Liver (tissue), 9 donors: Measurements from ENCODE around the gene COX19. TPM values are rescaled to one million over a fixed set of nuclear protein-coding genes. Genes with fewer than 3 reads are reported as not detected.
A peak's percentile ranks its signal among the peaks of the same experiment; 100 is the strongest.

Source experiments
- DNase-seq: peaks from one replicate; pipeline ENCODE4 v3.0.0-alpha.2; 2017; ENCODE audit warnings: low spot score
- H3K27ac ChIP-seq, 2 donors: one replicate each; pipeline ENCODE4 v1.7.0; 2013; ENCODE audit warnings: inconsistent platforms in 2 of 2, low read length in 2 of 2, control low read depth in 1 of 2, low read depth in 1 of 2, mild to moderate bottlenecking in 1 of 2
- H3K27me3 ChIP-seq, 4 donors: one replicate each; pipeline versions ENCODE4 v1.6.1 to v1.7.0; 2013; ENCODE audit warnings: low read length in 3 of 4, inconsistent platforms in 1 of 4, mild to moderate bottlenecking in 1 of 4, moderate library complexity in 1 of 4; ENCODE audit not compliant: control insufficient read depth in 4 of 4, insufficient read depth in 4 of 4
- H3K36me3 ChIP-seq, 4 donors: one replicate each; pipeline versions ENCODE4 v1.6.1 to v1.7.0; 2013; ENCODE audit warnings: low read length in 3 of 4, mild to moderate bottlenecking in 3 of 4, low read depth in 1 of 4, moderate library complexity in 1 of 4; ENCODE audit not compliant: control insufficient read depth in 4 of 4, insufficient read depth in 3 of 4
- H3K4me1 ChIP-seq, 4 donors: one replicate each; pipeline versions ENCODE4 v1.6.1 to v1.7.0; 2013; ENCODE audit warnings: low read length in 3 of 4, mild to moderate bottlenecking in 3 of 4, moderate library complexity in 1 of 4; ENCODE audit not compliant: control insufficient read depth in 4 of 4, insufficient read depth in 4 of 4
- H3K4me3 ChIP-seq, 3 donors: one replicate each; pipeline versions ENCODE4 v1.6.1 to v1.7.0; 2013; ENCODE audit warnings: low read length in 3 of 3, control low read depth in 1 of 3, low read depth in 1 of 3, mild to moderate bottlenecking in 1 of 3
- H3K9ac ChIP-seq, 2 donors: one replicate each; pipeline ENCODE4 v1.7.0; 2013; ENCODE audit warnings: low read length in 2 of 2, mild to moderate bottlenecking in 2 of 2, moderate library complexity in 2 of 2, control low read depth in 1 of 2, low read depth in 1 of 2
- H3K9me3 ChIP-seq, 4 donors: one replicate each; pipeline versions ENCODE4 v1.6.1 to v1.7.0; 2013; ENCODE audit warnings: low read length in 3 of 4; ENCODE audit not compliant: control insufficient read depth in 4 of 4
- FOXA1 ChIP-seq: IDR thresholded peaks from 2 replicates; pipeline ENCODE4 v1.6.1; 2016; ENCODE audit warnings: antibody characterized with exemption
- FOXA2 ChIP-seq: IDR thresholded peaks from 2 replicates; pipeline ENCODE4 v1.6.1; 2016; ENCODE audit warnings: antibody characterized with exemption
- GABPA ChIP-seq, 2 donors: IDR thresholded peaks in 1 of 2; conservative IDR thresholded peaks in 1 of 2; 2 replicates each; pipeline ENCODE4 v1.6.1; 2016; ENCODE audit warnings: antibody characterized with exemption in 2 of 2, mild to moderate bottlenecking in 1 of 2, moderate library complexity in 1 of 2
- HNF4A ChIP-seq, 2 donors: conservative IDR thresholded peaks; 2 replicates each; pipeline ENCODE4 v1.6.1; 2016; ENCODE audit warnings: antibody characterized with exemption in 2 of 2, mild to moderate bottlenecking in 2 of 2
- HNF4G ChIP-seq: IDR thresholded peaks from 2 replicates; pipeline ENCODE4 v1.6.1; 2016; ENCODE audit warnings: antibody characterized with exemption
- NR2F2 ChIP-seq: IDR thresholded peaks from 2 replicates; pipeline ENCODE4 v1.6.1; 2016; ENCODE audit warnings: antibody characterized with exemption
- RAD21 ChIP-seq, 2 donors: IDR thresholded peaks; 2 replicates each; pipeline ENCODE4 v1.6.1; 2016; ENCODE audit warnings: antibody characterized with exemption in 2 of 2, mild to moderate bottlenecking in 2 of 2
- RXRA ChIP-seq, 2 donors: IDR thresholded peaks; 2 replicates each; pipeline ENCODE4 v1.6.1; 2017 to 2018; ENCODE audit warnings: antibody characterized with exemption in 2 of 2, mild to moderate bottlenecking in 1 of 2
- TAF1 ChIP-seq: conservative IDR thresholded peaks from 2 replicates; pipeline ENCODE4 v1.6.1; 2016; ENCODE audit warnings: antibody characterized with exemption, mild to moderate bottlenecking
- YY1 ChIP-seq: IDR thresholded peaks from 2 replicates; pipeline ENCODE4 v1.6.1; 2016; ENCODE audit warnings: antibody characterized with exemption, mild to moderate bottlenecking
- WGBS: extraction: QIAGEN DNeasy Blood & Tissue Kit; methylation state at CpG from one replicate; pipeline ENCODE4 v1.1.7; 2013; 5-methylcytosine and 5-hydroxymethylcytosine counted together
- polyA plus RNA-seq, 2 donors: library from polyadenylated mRNA; stranded (reverse) in 1 of 2; unstranded in 1 of 2; fragments of 200-250 nt in 1 of 2; fragments of >200 nt in 1 of 2; fragmentation: Nextera tagmentation in 1 of 2; extraction: Ambion mirVana in 1 of 2; gene quantifications; one replicate each; pipeline versions ENCODE4 v1.2.1 to v1.2.3, GENCODE V29; 2013 to 2015
- total RNA-seq, 2 donors: library from RNA; depleted of rRNA; stranded (reverse); fragments of >200 nt; gene quantifications; one replicate each; pipeline ENCODE4 v1.2.3, GENCODE V29; 2014
- TF ChIP-seq, protein P1 (sequence below): IDR thresholded peaks from 2 replicates; pipeline ENCODE4 v1.6.1; 2016; ENCODE audit warnings: antibody characterized with exemption
- TF ChIP-seq, protein P2 (sequence below): fragments of 150-350 bp; IDR thresholded peaks from 2 replicates; pipeline ENCODE4 v1.5.1; 2017; ENCODE audit warnings: improper control_type of control experiment, low read depth, low read length; ENCODE audit not compliant: missing input control
- TF ChIP-seq, protein P3 (sequence below): IDR thresholded peaks from 2 replicates; pipeline ENCODE4 v1.6.1; 2016; ENCODE audit warnings: antibody characterized with exemption
- TF ChIP-seq, protein P4 (sequence below): IDR thresholded peaks from 2 replicates; pipeline ENCODE4 v1.6.1; 2016; ENCODE audit warnings: antibody characterized with exemption, mild to moderate bottlenecking
- TF ChIP-seq, protein P5 (sequence below): IDR thresholded peaks from 2 replicates; pipeline ENCODE4 v1.6.1; 2016; ENCODE audit warnings: antibody characterized with exemption
- donor health status: healthy.
- donor health status: healthy.
- donor health status: healthy.
- donor health status: healthy.
- donor health status: healthy.

The COX19 gene
- total and polyA plus RNA-seq, 4 donors: 2.2 to 9.8 (median 4.8) TPM

DNA sequence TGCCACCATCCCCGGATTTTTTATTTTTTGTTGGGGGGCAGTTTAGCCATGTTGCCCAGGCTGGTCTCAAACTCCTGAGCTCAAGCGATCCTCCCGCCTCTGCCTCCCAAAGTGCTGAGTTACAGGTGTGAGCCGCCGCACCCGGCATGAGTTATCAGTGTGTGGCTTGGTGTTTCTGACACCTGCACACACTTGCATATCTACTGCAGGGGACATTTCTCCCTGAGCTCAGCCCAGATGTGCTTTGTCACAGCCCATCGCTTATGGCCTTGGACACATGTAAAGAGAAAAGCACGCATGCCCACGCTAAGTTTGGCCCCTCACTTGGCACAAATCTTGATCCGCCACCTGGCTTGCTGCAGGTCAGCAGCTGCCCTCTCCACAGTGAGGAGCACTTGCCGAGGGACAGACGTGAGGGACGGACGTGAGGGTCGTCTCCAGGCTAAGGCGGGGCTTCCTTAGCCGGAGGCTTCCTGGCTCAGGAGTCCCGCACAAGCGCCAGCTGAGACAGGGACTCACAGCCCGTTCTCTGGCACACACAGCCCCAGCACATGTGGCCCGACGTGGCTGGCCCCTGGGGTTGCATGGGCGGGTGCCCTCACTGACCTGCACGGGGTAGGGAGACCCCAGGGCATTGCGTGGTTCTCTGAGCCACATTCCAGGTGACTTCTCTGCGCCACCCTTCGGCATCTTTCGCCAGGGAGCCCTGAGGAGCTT lies 19.4 kb upstream of the COX19 start:
- WGBS: 92% methylated on average over 28 of the region's 28 CpGs
- Histone ChIP-seq H3K27ac (no peak overlapping the region), H3K4me1 (peaks cover 3 to 15% (median 8%) of the 10 kb centered on the region in 4 donors), H3K36me3 (peaks cover 0 to 10% (median 1%) of the 10 kb centered on the region in 4 donors), H3K4me3 (no peak overlapping the region), H3K27me3 (no peaks in the 10 kb centered on the region), H3K9ac (no peak overlapping the region), H3K9me3 (no peaks in the 10 kb centered on the region)
- TF ChIP-seq, protein P1, sequence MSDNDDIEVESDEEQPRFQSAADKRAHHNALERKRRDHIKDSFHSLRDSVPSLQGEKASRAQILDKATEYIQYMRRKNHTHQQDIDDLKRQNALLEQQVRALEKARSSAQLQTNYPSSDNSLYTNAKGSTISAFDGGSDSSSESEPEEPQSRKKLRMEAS: no peak
- TF ChIP-seq FOXA2 (no peak), RXRA (IDR thresholded peaks at IDR 0.05) (no peak), FOXA1 (no peak), HNF4G (no peak), NR2F2 (no peak), RAD21 (IDR thresholded peaks at IDR 0.05) (no peak)
- TF ChIP-seq, protein P2, sequence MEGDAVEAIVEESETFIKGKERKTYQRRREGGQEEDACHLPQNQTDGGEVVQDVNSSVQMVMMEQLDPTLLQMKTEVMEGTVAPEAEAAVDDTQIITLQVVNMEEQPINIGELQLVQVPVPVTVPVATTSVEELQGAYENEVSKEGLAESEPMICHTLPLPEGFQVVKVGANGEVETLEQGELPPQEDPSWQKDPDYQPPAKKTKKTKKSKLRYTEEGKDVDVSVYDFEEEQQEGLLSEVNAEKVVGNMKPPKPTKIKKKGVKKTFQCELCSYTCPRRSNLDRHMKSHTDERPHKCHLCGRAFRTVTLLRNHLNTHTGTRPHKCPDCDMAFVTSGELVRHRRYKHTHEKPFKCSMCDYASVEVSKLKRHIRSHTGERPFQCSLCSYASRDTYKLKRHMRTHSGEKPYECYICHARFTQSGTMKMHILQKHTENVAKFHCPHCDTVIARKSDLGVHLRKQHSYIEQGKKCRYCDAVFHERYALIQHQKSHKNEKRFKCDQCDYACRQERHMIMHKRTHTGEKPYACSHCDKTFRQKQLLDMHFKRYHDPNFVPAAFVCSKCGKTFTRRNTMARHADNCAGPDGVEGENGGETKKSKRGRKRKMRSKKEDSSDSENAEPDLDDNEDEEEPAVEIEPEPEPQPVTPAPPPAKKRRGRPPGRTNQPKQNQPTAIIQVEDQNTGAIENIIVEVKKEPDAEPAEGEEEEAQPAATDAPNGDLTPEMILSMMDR: no peak
- TF ChIP-seq, protein P3, sequence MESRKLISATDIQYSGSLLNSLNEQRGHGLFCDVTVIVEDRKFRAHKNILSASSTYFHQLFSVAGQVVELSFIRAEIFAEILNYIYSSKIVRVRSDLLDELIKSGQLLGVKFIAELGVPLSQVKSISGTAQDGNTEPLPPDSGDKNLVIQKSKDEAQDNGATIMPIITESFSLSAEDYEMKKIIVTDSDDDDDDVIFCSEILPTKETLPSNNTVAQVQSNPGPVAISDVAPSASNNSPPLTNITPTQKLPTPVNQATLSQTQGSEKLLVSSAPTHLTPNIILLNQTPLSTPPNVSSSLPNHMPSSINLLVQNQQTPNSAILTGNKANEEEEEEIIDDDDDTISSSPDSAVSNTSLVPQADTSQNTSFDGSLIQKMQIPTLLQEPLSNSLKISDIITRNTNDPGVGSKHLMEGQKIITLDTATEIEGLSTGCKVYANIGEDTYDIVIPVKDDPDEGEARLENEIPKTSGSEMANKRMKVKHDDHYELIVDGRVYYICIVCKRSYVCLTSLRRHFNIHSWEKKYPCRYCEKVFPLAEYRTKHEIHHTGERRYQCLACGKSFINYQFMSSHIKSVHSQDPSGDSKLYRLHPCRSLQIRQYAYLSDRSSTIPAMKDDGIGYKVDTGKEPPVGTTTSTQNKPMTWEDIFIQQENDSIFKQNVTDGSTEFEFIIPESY: no peak
- TF ChIP-seq, protein P4, sequence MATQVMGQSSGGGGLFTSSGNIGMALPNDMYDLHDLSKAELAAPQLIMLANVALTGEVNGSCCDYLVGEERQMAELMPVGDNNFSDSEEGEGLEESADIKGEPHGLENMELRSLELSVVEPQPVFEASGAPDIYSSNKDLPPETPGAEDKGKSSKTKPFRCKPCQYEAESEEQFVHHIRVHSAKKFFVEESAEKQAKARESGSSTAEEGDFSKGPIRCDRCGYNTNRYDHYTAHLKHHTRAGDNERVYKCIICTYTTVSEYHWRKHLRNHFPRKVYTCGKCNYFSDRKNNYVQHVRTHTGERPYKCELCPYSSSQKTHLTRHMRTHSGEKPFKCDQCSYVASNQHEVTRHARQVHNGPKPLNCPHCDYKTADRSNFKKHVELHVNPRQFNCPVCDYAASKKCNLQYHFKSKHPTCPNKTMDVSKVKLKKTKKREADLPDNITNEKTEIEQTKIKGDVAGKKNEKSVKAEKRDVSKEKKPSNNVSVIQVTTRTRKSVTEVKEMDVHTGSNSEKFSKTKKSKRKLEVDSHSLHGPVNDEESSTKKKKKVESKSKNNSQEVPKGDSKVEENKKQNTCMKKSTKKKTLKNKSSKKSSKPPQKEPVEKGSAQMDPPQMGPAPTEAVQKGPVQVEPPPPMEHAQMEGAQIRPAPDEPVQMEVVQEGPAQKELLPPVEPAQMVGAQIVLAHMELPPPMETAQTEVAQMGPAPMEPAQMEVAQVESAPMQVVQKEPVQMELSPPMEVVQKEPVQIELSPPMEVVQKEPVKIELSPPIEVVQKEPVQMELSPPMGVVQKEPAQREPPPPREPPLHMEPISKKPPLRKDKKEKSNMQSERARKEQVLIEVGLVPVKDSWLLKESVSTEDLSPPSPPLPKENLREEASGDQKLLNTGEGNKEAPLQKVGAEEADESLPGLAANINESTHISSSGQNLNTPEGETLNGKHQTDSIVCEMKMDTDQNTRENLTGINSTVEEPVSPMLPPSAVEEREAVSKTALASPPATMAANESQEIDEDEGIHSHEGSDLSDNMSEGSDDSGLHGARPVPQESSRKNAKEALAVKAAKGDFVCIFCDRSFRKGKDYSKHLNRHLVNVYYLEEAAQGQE: no peak
- no peak for DNase-seq

DNA sequence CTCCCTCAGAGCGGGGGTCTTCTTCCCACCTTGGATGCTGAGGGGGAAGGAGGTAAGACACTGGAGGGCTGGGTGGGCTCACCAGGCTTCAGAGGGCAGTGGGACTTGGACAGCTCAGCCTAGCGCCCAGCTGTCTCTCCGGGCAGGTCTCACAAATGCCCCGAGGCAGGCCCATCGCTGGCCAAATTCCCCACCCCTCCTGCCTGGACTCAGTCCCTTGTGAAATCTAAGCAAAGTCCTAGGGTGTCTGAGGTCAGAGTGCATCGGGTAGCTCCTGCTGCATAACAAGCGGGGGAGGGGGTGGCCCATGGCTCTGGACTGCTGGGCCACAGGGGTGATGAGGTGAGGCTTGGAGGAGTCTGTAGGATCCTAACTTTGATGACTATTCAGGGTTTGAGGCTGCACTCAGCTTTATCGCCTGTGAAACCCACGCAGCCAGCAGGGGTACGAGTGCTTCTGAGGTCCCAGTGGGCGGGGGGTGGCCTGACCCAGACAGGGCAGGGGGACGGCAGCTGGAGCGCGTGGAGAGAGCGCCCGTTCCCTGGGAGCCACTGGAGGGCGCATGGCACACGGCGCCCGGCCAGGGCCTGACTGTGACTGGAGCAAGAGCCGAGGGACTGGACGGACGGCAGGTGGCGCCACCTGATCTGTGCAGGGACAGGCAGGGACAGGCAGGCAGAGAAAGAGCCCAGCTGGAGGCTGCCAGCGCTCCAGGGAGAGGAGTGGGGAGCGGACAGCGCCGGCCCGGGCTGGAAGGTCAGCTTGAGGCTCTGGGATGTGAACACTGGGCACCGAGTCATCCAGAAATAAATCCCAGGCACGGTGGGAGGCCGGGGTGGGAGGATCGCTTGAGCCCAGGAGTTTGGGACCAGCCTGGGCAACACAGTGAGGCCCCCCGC lies 17.6 kb upstream of the COX19 start:
- WGBS: 14% methylated on average over 34 of the region's 34 CpGs
- TF ChIP-seq, protein P5, sequence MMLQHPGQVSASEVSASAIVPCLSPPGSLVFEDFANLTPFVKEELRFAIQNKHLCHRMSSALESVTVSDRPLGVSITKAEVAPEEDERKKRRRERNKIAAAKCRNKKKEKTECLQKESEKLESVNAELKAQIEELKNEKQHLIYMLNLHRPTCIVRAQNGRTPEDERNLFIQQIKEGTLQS: no peak
- TF ChIP-seq TAF1: no peak
- TF ChIP-seq, protein P3: no peak
- peak; percentile 16 for TF ChIP-seq NR2F2
- no peak for TF ChIP-seq YY1
- no peak for TF ChIP-seq GABPA (IDR thresholded peaks at IDR 0.05 in 1 of 2, conservative IDR thresholded peaks at IDR 0.05 in 1 of 2)
- no peak for TF ChIP-seq FOXA2
- peak; percentile 79 to 91 for TF ChIP-seq HNF4A (conservative IDR thresholded peaks at IDR 0.05)
- TF ChIP-seq RXRA (IDR thresholded peaks at IDR 0.05): peak; percentile 66 to 82
- TF ChIP-seq, protein P4: peak; percentile 29

More for the DNA sequence above, 17.6 kb upstream of the COX19 start:
- Histone ChIP-seq H3K27ac (no peak overlapping the region), H3K4me3 (no peak overlapping the region), H3K4me1 (peaks cover 3 to 15% (median 8%) of the 10 kb centered on the region in 4 donors), H3K9me3 (no peaks in the 10 kb centered on the region), H3K27me3 (no peaks in the 10 kb centered on the region), H3K9ac (no peak overlapping the region), H3K36me3 (peaks cover 0 to 6% (median 1%) of the 10 kb centered on the region in 4 donors)
- DNase-seq: peak; percentile 97
